CD1c-positive myeloid dendritic cell (primary cell): ENCODE data around the gene HOXC9.

Experiments
- DNase-seq: peaks from one replicate; pipeline ENCODE4 v3.0.0-alpha.2; 2016; ENCODE audit errors: extremely low spot score

Gene HOXC9

DNA sequence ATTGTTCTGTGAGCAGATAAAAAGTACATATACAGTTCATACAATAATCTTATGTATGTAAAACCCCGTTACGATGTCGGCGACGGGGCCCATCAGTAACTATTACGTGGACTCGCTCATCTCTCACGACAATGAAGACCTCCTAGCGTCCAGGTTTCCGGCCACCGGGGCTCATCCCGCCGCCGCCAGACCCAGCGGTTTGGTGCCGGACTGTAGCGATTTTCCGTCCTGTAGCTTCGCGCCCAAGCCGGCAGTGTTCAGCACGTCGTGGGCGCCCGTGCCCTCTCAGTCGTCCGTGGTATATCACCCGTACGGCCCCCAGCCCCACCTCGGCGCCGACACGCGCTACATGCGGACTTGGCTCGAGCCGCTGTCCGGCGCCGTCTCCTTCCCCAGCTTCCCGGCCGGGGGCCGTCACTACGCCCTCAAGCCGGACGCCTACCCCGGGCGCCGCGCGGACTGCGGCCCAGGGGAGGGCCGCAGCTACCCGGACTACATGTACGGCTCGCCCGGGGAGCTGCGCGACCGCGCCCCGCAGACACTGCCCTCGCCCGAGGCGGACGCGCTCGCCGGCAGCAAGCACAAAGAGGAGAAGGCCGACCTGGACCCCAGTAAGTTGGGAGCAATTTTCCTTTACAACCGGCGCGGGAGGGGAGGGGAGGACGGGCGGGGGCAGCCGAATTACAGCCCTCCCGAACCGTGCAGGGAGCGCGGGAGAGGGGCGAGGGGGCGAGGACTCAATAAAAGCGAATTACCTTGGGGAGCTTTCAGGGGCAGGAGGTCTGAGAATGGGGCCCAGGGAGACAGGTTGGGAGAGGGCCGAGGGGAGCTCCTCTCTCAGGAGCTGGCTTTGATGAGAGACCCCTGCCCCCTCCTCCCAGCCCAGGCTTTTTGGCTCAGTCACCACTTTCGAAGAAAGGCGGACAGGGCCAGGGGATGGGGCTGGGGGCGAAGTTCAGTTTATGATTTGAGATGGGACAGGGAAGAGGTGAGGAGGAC is at the start of gene HOXC9:
Gene HOXC9, plus strand, starts transcription at position 46 of the 999 bp plus-strand sequence. Its CDS starts 28 bp downstream, at position 74.
- DNase-seq = no peak

GRCh38 chr12:53950437-53950773 is 49.6 kb upstream of the HOXC9 start:
- DNase-seq = no peak

DNA sequence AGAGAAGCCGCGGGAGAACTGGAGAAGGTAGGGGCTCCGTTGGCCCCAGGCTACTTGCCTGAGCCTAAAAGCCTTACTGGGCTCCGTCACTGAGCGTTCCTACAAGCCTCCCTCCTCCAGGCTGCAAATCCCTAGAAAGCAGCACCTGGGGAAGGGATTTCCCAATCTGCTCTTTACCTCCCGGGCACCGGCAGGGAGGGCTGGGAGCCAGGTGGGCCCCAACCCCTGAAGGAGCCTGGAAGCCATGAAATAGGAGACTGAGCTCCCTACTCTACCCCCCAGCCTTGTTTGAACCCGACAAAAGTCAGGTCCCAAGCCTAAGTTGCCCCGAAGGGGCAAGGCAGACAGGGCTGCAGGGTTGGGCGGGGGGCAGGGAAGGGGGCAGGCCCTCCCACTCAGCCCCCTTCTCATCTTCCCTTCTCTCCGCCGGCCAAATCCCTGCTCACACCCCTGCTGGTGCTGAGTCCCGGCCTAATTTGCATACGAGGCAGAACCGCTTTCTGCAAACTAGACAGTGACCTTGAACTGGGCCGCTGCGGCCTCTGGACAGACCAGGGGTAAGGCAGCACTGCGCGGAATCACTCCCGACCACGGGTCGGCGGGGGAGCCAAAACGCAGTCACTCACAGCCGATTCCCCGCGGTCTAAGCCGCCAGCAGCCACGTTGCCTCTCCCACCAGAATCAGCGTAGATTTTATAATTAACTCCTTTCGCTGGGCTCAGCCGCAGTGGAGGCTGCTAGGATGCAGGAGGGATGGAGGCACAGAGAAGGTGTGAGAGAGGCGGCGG is 49.0 kb upstream of the HOXC9 start:
- DNase-seq = no peak

GRCh38 chr12:53951577-53952334 is 48.2 kb upstream of the HOXC9 start:
- no peak for DNase-seq

DNA sequence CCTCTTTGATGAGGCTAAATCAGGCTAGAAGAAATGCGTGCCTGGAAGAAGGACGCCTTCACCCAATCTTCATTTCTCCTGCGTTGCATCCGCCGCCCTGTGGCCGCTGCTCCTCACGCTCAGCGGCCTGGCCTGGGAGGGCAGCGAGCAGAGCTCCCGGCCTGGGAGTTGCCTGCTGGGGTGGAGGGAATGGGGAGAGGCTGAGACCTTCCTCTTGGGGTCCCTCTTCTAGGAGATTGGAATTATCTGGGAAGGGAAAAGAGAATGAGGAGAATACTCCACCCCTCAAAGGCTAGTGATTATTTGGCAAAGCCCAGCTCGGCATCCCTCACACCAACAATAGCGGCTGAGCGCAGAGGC is 47.6 kb upstream of the HOXC9 start:
- no peak for DNase-seq

- no peak for DNase-seq
Measured at GRCh38 chr12:53952871-53953734, 46.9 kb upstream of the HOXC9 start.

DNA sequence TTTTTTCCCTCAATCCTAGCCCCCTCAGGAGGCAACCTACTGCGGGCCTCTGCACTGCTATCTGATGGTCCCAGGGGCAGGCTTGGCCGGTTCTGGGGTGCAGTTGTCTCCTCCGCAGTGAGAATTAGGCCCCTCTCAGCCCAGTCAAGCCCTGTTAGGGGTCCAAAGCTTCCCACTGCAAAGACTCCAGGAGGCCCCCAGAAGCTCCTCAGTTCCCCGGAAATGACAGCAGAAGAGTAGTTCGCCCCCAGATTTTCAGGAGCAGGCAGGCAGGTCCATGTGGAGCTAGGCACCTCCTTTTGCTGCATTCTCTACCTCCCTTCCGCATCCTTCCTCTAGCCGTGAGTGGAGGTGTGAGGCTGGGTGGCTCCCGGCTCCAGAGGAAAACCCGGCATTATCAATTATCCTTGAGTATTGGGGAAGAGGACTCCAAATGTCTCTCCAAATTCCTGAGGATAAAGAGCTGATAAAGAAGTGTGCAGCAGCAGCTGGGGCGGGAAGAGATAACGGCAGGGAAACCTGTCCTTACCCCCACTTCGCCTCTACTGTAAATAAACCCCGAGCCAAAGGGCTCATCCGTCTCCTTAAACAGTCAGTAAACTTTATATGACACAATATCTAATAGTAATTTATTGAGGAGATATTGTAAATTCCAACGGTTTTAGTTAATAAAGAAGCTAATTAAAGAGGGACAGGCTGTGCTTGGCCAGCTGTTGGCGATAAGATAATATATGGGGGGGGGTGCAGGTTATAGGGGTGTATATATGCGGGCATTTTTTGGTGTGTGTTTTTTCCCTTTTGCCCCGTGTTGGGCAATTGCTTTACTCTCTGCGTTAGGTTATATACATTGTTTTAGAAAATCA is 45.9 kb upstream of the HOXC9 start:
- no peak for DNase-seq

- DNase-seq = no peak
Measured at GRCh38 chr12:53954694-53955035, 45.3 kb upstream of the HOXC9 start, which contains the start of gene HOXC12. HOXC12 (plus strand) TSS chr12:53954903; CDS start chr12:53954930, 27 bp downstream.

DNA sequence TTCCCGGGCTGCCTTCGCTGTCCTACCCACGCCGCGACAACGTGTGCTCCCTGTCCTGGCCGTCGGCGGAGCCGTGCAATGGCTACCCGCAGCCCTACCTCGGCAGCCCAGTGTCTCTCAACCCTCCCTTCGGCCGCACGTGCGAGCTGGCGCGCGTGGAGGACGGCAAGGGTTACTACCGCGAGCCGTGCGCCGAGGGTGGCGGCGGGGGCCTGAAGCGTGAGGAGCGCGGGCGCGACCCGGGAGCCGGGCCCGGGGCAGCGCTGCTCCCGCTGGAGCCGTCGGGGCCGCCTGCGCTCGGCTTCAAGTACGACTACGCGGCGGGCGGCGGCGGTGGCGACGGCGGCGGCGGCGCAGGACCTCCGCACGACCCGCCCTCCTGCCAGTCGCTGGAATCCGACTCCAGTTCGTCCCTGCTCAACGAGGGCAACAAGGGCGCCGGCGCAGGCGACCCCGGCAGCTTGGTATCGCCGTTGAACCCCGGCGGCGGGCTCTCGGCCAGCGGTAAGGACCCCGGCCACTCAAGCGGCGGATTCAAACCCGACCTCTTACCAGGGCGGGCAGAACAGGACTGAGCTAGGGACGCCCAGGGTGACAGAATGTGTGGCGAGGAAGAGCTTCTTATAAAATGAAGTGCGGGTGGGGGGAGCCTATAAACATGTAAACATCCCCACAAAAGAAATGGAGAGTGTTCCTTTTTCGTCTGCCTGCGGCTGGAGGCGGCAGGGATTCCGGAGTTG is 44.8 kb upstream of the HOXC9 start:
- no peak for DNase-seq

- no peak for DNase-seq
Measured at GRCh38 chr12:53955776-53956250, 44.1 kb upstream of the HOXC9 start.

GRCh38 chr12:53956251-53956887 is 43.6 kb upstream of the HOXC9 start:
- DNase-seq = no peak

GRCh38 chr12:53956914-53957536 is 42.9 kb upstream of the HOXC9 start:
- no peak for DNase-seq

- no peak for DNase-seq
Measured at GRCh38 chr12:53958128-53958527, 41.8 kb upstream of the HOXC9 start.

DNA sequence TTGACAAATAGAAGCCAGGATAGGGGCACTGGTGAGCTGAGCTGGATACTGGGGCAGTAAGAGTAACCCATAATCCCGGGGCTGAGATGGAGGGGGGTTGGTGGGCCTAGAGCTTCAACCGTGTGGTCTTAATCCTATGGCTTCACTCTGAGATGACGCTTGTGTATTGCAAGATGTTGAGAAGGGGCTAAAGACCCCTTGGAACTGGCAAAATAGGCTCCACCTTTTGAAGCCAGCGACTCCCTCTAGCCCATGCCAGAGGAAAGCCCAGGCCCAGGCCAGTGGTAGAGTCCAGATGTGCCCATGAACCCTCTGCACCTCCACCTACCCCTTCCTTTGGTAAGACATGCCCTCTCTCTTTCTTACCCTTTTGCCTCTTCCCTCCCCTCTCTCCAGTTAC is 40.6 kb upstream of the HOXC9 start:
- no peak for DNase-seq

DNA sequence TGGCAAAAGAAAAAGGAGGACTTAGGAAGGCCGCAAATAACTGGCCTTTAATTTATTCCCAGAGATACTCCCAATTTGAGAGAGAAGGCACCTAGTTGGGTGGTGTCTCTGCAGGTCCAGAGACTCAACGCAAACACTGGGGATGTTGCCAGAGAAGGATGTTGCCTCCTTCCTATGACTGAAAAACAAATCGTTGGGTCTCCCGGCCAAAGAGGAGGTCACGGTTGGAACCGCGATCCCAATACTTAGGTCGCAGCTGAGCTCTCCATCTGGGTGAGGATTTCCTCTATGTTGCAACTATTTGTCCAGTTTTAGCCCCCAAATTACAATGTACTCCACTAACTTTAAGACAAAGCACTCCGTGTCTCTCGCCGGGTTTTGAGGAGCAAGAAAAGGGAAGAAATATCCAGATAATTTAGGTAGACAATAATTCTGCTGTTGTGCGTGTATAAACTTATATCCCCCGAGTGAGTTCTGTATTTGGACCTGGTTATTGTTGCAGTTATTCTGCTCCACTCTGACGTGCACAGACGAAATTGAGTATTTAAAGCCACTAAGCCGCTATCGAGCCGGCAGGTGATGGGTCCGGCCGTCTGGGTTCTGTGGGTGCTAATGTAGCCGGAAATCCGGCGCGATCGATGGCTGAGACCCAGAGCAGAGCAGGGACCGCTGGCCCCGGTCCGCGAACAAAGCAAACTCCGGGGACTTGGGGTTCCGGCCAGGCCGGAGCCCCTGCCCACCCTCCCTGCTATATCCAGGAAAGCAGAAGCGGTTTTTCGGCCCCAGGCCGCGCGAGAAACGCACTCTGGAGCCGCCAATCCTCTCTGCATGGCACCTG is 39.6 kb upstream of the HOXC9 start:
- DNase-seq = no peak

GRCh38 chr12:53961025-53961761 is 38.8 kb upstream of the HOXC9 start:
- DNase-seq = no peak

GRCh38 chr12:53963005-53963404 is 37.0 kb upstream of the HOXC9 start:
- no peak for DNase-seq
